Breast epithelium (tissue), 3 donors: ENCODE results near the gene KCNIP4.

ENCODE experiments used
- CTCF ChIP-seq, 3 donors: fragments of 450-650 bp; IDR thresholded peaks; one replicate each; pipeline ENCODE4 v1.5.1; 2016 to 2017; ENCODE audit warnings: antibody characterized with exemption in 3 of 3, mild to moderate bottlenecking in 3 of 3, moderate library complexity in 3 of 3
- POLR2A ChIP-seq: fragments of 450-650 bp; IDR thresholded peaks from one replicate; pipeline ENCODE4 v1.6.1; 2016; ENCODE audit warnings: antibody characterized with exemption, mild to moderate bottlenecking, moderate library complexity

DNA sequence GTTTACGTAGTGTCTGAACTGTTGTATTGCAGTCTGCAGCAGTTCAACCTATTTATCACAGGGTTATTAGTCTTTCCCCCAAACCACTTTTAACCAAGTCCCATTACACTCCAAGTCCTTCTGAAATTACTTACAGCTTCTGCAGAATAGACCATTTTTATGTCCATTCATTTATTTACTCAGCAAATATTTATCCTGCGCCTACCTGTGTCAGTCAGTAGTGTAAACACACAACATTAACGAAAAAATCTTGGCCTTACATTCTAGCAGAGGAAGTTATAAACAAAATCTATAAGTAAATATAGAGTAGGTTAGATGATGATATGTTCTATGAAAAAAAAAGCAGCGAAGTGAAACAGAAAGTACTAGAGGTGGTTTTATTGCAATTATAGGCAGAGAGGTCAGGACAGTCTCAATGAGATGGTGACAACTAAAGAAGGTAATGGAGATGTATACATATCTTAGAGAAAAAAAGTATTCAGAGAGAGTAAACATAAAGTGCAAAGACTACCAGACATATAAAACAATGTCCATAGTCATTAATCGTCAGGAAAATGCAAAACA lies 534.7 kb downstream of the KCNIP4 start:
- no peak for TF ChIP-seq CTCF (IDR thresholded peaks at IDR 0.05)
- TF ChIP-seq POLR2A = no peak
